PFSK-1 (cell line): ENCODE results near the gene UNC93A.
A peak's percentile ranks its signal among the peaks of the same experiment; 100 is the strongest.

Experiments
- FOXP2 ChIP-seq: optimal IDR thresholded peaks from 2 replicates; pipeline ENCODE3; 2011; ENCODE audit warnings: borderline replicate concordance, control low read depth, inconsistent platforms; ENCODE audit not compliant: insufficient read depth; ENCODE audit errors: extremely low read length, extremely low read depth
- POLR2AphosphoS5 ChIP-seq: IDR thresholded peaks from 2 replicates; pipeline ENCODE4 v1.6.1; 2012; ENCODE audit warnings: low read depth, mild to moderate bottlenecking, control low read depth, low read length, moderate library complexity
- SIN3A ChIP-seq: IDR thresholded peaks from 2 replicates; pipeline ENCODE4 v1.6.1; 2012; ENCODE audit warnings: mild to moderate bottlenecking, low read length, moderate library complexity, borderline replicate concordance; ENCODE audit not compliant: insufficient read depth
- TAF1 ChIP-seq: IDR thresholded peaks from 2 replicates; pipeline ENCODE4 v1.6.1; 2012; ENCODE audit warnings: low read length, control low read depth, borderline replicate concordance; ENCODE audit not compliant: insufficient read depth
- TF ChIP-seq, protein P1 (sequence below), 2 experiments: IDR thresholded peaks; 2 replicates each; pipeline versions ENCODE4 v1.6.1 to v1.8.0; 2011 to 2012; ENCODE audit warnings: low read depth in 2 of 2, low read length in 2 of 2, control low read depth in 1 of 2, inconsistent platforms in 1 of 2, mild to moderate bottlenecking in 1 of 2, moderate library complexity in 1 of 2; ENCODE audit not compliant: insufficient read depth in 1 of 2

Gene UNC93A

DNA sequence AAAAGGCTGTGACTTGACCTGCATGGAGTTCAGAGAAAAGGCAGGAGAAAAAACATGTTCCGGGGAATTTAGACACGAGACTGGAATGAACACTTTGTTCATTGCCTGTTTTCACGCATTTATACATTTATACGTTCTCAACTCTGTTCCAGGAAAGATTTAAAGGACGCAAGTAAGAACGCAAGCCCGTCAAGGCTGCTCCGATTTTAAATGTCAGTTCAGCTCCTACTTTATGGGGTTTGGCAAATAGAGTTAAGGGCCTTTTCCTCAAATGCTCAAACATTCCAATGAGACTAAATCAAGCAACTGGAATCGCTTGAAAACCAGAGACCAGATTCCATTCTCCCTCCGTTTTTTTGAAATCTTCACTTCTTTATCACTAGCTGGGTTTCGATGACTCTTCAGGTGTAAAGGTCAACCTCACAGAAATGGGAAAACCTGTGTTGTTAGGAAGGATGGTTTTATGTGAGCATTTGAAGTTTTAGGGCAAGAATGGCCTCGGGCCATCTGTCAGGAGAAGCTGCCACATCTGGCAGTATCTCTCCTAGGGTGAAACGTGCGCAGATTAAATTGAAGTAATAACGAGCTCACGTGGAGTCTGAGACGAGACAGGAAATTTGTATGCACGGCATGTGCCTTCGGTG lies 58.6 kb downstream of the UNC93A start:
- TF ChIP-seq, protein P1, sequence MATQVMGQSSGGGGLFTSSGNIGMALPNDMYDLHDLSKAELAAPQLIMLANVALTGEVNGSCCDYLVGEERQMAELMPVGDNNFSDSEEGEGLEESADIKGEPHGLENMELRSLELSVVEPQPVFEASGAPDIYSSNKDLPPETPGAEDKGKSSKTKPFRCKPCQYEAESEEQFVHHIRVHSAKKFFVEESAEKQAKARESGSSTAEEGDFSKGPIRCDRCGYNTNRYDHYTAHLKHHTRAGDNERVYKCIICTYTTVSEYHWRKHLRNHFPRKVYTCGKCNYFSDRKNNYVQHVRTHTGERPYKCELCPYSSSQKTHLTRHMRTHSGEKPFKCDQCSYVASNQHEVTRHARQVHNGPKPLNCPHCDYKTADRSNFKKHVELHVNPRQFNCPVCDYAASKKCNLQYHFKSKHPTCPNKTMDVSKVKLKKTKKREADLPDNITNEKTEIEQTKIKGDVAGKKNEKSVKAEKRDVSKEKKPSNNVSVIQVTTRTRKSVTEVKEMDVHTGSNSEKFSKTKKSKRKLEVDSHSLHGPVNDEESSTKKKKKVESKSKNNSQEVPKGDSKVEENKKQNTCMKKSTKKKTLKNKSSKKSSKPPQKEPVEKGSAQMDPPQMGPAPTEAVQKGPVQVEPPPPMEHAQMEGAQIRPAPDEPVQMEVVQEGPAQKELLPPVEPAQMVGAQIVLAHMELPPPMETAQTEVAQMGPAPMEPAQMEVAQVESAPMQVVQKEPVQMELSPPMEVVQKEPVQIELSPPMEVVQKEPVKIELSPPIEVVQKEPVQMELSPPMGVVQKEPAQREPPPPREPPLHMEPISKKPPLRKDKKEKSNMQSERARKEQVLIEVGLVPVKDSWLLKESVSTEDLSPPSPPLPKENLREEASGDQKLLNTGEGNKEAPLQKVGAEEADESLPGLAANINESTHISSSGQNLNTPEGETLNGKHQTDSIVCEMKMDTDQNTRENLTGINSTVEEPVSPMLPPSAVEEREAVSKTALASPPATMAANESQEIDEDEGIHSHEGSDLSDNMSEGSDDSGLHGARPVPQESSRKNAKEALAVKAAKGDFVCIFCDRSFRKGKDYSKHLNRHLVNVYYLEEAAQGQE (IDR thresholded peaks at IDR 0.05; ENCODE audit: insufficient read depth in 1 of 2, low read depth in 2 of 2, low read length in 2 of 2), result no peak

DNA sequence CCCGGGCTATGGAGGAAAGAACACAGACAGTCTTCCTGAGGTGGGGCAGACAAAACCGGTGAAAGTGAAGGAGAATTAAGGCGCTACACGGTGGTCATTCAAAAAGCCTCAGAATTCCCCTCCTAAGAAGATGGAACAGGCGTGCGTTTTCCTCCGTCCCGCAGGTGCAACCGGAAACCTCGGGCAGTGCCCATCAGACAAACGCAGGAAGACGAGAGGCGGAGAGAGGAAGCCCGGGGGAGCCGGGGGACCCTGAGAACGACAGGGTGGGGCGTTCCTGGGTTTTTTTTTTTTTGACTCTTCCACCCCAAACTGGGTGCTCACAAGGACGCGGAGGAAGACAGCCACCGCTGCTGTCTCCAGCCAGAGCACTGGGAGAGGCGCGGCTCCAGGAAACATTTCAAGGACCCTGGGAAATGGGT lies 59.2 kb downstream of the UNC93A start:
- no peak for TF ChIP-seq POLR2AphosphoS5
- TF ChIP-seq, protein P1 (IDR thresholded peaks at IDR 0.05; ENCODE audit: insufficient read depth in 1 of 2, low read depth in 2 of 2, low read length in 2 of 2), result no peak
- no peak for TF ChIP-seq TAF1
- TF ChIP-seq FOXP2, result no peak
- TF ChIP-seq SIN3A, result no peak

DNA sequence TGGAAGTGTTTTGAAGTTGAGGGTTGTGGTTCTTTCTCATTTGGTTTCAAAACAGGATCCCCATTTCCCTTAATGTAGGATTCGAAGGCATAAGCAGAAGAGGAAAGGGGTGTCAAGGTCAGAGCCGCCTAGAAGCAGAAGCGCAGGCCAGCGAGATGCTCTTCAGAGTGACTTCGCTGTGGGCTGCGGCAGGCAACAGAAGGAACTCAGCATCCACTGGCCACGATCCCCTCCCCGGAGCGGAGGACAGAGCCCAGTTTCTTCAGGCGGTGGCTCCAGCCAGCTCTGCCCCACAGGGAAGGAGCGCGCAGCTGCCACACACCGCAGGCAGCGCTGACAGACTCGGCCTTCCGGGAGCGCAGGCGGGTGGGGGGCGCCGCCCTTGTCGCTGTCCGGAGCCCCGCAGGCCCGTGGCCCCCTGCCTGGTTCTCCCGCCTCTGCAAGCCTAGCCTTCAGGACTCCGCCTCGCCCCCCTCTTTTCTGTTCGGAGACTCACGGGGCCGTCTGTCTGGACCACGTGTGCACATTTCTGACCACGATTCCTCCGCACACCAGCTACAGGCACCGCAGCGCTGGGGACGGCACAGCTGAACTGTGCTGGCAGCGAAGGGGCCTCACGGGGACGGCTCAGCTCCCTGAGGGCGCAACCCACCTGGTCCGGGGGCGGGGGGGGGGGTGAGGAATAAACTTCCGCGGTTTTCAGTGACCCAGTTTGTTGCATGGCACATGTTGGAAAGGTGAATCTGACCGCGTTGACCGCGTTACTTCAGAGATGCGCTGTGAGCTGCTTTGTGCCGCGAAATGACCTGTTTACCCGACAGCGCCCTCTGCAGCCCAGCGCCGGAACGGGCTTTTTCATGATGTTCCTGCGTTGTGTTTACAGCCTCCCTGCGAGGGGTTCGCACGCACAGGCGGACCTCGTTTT lies 59.9 kb downstream of the UNC93A start:
- TF ChIP-seq, protein P1 (IDR thresholded peaks at IDR 0.05; ENCODE audit: insufficient read depth in 1 of 2, low read depth in 2 of 2, low read length in 2 of 2), result no peak
- TF ChIP-seq FOXP2, result peak; percentile 97

DNA sequence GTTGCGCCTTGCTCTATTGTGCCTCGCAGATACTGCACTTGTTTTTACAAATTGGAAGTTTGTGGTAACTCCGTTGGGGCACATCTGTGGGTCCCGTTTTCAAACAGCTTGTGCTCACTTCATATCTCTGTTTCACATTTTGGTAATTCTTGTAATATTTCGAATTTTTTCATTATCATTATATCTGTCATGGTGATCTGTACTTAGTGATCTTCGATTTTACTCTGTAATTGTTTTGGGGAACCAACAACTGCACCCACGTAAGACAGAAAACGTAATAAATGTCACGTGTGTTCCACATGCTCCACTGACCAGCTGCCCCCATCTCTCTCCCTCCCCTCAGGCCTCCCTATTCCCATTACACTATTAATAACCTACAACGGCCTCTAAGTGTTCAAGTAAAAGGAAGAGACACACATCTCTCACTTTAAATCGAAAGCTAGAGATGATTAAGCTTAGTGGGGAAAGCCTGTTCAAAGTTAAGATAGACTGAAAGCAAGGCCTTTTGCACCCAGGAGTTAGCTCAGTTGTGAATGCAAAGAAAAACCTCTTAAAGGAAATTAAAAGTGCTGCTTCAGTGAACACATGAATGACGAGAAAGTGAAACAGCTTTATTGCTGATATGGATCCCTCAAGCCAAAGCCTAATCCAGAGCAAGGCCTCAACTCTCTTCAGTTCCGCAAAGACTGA lies 60.7 kb downstream of the UNC93A start:
- TF ChIP-seq POLR2AphosphoS5 (no peak), FOXP2 (no peak), TAF1 (no peak), SIN3A (no peak)
- TF ChIP-seq, protein P1 (IDR thresholded peaks at IDR 0.05; ENCODE audit: insufficient read depth in 1 of 2, low read depth in 2 of 2, low read length in 2 of 2), result no peak
